DMS53 treated with DMSO at 0.1 percent for 48 hours (cell line): ENCODE measurements around the gene TMED4.
A peak's percentile ranks its signal among the peaks of the same experiment; 100 is the strongest.

Experiments used
- DNase-seq: peaks from one replicate; lab custom pipeline; 2025; ENCODE audit not compliant: unreplicated experiment; lab: John Stamatoyannopoulos, UW

Gene TMED4

DNA sequence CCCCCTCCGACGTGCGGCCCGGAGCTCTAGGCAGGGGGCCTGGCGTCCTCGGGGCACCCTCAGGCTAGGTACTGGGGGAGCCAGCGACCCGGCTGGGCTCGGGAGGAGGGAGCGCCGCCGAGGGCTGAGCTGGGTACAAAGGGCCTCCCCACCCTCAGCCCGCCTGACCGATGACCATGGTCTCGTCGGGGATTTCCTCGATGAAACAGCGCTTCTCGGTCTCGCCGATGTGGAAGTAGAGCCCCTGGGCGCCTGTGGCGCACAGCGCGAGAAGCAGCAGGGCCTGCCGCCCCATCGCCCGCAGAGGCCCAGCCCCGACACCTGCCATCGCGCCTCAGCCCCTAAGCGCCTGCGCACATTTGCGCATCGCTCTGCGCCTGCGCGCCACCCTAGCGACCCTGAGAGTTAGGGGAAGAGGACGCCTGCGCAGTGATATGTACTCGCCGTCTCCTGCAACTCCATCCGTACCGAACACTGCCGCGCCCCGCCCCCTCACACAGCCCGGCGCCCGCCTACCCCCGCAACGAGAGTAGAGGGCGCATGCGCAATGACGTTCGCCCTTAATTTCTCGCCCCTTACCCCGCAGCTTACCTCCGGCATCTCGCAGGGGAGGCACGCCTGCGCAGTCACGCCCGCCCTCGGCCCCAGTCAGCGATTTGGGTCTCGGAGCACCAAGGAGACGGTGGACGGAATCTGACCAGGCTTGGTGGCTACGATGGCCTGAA, at the start of gene TMED4:
Gene TMED4 (minus strand): TSS at position 353 of the 725 bp plus-strand sequence. CDS start 25 bp downstream, at position 328.
- peak; percentile 98 for DNase-seq

DNA sequence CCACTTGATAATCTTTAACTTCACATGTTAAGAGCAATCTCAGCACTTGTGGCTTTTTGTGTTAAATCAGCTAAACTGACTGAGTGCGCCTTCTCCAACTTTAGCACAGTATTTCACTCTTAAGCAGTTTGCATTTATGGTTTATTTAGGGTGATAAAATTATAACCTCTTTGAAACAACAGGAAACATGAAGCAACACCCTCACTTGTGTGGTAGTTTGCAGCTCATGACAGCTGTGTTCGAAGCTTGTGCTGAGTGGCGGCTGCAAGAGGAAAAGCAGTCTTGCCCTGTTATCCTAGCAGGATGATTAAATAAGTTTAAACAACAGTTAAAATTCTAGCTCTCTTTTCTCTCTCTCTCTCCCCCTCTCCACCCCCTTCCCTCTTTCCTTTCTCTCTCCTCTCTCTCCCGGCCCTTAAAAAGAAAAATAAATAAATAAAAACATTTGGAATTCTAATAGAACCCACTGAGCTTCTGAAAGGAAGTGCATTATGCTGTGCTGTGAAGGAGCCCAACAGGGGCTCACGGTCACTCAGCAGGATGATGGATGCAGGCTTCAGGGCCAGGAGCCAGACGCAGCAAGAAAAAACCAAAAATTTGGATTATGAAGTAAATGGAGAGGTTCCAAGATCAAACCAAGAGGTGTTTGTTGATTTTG, 49.6 kb upstream of the TMED4 start:
- no peak for DNase-seq

DNA sequence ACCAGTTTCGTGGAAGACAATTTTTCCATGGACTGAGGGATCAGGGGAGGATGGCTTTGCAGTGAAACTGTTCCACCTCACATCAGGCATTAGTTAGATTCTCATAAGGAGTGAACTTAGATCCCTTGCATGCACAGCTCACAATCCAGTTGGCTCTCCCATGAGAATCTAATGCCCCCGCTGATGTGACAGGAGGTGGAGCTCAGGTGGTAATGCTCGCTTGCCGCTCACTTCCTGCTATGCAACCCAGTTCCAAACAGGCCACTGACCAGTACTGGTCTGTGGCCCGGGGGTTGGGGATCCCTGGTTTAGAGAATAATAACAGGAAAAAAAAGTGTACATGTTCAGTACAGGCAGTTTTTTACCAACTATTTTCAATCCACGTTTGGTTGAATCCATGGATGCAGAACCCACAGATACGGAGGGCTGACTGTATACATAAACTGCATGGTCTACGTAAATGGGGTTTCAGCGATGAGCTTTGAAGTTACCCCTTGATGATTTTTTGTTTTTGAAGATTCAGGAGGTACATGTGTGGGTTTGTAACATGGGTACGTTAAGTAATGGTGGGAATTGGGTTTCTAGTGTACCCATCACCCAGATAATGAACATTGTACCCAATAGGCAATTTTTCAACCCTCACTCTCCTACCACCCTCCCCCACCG, 48.9 kb upstream of the TMED4 start:
- DNase-seq, result no peak

DNA sequence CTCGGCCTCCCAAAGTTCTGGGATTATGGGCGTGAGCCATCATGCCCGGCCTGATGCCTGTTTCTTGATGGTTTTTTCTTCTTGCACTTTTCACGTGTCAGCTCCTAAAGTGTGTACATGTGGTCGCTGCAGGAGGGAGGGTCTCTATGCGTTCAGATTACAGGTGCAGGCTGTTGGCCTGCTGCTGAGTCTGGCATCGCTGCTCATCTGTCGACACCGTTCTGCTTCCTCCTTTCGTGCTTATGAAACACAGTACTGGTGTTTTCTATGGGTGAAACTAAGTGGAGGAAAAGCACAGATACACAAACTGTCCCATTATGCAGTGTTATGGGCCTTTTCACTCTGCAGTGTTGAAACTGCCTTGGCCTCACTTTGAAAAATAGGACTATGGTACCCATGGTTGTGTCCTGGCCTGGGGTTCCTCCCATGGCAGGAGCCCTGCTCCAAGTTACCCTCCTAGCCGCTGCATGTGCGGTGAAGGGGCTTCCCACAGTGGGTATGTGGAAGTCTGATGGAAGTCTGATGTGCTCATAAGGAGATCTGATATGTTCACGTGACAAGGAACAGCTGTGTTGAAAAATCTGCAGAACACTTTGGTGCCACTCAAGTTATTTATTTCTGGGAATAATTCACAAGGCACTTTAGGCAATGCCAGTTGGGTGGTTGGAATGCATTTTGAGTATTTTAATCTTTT, 47.9 kb upstream of the TMED4 start:
- DNase-seq, result no peak

DNA sequence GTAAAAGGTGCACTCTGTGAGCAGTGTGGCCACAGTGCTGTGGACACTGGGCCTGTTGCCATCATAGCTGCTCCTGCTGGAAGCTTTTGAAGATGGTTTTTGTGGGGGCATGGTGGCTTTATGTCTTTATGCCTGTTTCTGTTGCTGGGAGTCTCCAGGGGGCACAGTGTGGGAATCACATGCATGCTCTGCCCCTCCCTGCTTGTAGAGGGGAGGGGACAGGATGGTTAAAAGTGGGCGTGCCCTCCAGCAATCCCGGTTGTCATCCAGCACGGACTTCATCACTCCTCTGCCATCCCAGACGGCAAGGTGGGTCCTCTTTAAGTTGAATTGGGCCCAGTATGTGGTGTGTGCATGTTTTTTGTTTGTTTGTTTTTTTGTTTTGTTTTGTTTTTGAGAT, 44.6 kb upstream of the TMED4 start:
- no peak for DNase-seq

DNA sequence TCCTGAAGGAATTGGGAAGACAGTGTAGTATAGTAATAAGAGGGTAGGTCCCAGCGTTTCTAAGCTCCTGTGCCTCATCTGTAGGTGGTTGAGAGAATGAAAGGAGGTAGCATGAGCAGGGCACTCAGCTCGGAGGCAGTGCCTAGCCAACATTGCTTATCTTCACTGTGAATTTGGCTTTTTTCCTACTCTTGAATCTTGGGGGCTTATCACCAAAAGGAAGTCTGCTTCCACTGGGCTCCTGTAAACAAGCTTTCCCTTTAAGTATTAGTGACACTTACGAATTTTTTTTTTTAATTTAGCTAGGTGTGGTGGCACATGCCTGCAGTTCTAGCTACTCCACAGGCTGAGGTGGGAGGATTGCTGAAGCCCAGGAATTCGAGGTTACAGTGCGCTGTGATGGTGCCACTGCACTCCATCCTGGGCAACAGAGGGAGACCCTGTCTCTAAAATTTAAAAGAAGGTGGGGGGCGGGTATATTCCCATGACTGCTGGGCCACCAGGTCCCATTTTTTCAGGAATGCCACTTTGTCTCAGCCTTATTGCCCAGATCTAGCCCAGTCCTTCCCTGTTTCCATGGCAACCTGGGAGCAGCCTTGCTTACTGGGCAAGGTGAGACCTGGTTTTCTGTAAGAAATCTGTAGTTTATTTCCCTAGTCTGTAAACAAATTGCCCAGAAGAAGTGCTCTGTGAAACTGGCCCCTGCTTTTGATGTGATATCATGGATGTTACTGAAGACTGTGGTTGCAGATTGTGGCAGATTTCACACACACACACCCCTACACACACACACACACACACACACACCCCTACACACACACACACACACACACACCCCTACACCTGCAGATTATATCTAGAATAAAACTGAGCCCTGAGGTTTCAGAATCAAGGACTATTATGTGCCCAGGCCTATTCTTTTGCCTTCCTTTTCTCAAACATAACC, 43.8 kb upstream of the TMED4 start:
- no peak for DNase-seq

DNA sequence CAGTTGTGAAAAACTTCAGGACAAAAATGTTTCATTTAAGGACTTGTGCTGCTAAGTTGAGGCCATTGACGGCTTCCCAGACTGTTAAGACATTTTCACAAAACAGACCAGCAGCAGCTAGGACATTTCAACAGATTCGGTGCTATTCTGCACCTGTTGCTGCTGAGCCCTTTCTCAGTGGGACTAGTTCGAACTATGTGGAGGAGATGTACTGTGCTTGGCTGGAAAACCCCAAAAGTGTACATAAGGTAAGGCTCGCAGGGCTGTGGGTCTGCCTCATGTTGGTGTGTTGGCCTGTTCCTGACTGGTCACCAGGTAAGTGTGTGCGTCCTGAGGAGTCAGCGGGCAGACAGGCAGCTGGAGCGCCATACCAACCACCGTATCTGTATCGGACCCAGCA, 42.3 kb upstream of the TMED4 start:
- no peak for DNase-seq

DNA sequence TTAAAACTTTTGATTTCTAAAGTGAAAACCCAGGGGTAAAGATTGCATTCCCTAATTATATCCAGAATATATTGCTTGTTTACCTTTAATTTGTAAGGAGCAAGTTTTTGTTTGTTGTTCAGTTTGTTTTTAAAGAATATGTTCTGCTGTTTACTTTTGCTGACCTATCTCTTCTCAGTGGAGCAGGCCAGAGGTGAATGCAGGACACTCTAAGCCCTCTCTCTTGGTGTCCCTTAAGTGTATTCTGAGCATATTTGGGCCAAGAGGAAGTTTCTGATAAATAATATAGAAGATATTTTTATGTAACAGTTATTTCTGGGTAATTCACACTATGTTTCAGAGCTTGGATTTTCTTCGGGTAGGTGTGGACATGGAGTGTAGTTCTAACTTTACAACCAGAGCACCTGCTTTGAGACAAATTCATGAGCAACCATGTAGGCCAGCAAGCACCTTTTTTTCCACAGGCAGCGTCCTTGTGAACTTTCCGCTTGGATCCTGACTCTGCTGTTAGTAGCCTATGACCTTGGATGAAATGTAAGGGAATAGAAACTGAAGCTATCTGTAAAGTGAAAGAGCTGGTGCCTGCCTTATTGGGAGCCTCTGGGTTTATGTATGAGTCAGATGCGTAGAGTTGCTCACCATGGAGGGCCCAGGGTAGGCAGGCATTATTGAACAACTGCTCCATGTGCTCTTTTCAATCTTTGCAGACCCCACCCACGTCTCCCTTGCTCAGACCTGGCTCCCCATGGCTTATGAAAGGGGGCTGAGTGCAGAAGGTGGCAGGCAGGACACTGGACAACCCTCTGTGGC, 40.5 kb upstream of the TMED4 start:
- no peak for DNase-seq

DNA sequence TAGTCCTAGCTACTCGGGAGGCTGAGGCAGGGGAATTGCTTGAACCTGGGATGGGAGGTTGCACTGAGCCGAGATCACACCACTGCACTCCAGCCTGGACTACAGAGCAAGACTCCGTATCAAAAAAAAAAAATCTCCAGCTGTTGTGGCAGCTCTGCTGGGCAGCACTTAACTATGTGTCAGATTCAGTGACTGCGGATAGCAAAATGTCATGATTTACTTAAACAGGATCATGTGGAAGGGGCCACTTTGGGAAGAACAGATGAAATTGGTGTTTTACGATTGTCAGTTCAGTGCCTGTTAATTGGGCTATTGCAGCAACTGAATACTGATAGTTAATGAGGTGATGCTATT, 39.7 kb upstream of the TMED4 start:
- DNase-seq, result no peak

DNA sequence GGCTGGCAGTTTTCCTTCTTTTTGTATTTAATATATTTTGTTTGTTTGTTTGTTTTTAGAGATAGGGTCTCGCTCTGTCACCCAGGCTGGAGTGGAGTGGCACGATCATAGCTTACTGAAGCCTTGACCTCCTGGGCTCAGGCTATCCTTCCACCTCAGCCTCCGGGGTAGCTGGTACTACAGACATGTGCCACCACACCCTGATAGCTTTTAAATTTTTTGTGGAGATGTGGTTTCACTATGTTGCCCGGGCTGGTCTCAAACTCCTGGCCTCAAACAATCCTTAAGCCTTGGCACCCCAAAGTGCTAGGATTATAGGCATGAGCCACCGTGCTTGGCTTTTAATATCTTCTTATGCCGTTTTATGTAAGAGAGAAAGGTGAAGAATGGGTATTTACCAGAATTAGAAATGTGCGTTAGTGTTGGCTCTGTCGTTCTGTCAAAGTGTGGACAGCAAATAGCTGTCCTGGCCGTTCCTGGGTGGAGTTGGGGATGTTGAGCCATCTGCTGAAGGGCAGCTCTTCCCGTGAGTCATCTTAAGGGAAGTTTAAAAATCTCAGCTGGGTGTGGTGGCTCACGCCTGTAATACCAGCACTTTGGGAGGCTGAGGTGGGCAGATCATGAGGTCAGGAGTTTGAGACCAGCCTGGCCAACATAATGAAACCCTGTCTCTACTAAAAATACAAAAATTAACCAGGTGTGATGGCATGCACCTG, 39.2 kb upstream of the TMED4 start:
- DNase-seq, result no peak

DNA sequence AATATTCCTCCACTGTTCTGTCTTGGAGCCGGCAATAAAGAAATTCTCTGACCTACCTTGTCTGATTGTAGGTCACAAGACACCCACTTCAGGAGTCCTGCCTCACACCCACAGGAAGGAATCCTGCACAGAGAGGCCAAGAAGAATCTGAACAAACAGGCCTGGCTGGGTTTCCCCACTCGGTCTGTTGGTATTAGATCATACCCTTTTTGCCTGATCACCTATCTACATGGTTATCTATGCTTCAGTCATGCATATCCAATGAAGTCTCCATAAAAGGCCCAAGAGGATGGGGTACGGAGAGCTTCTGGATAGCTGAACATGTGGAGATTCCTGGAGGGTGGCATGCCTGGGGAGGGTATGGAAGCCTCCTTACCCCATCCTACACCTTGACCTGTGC, 36.7 kb upstream of the TMED4 start:
- DNase-seq, result peak; percentile 73

DNA sequence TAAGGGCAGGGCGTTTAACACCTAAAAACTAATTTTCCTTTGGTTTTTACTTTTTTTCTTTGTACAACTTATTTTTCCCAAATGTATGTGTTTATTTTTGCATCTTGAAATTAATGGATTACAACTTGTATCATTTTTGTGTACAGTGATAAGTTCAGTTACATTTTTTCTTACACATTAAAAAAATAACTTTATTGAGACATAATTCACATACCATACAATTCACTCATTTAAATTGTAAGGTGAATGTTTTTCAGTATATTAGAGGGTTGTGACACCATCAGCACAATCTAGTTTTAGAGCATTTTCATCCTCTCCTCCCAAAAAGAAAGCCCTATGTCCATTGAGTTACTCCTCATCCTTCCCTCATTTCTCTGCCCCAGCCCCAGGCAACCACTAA, 36.0 kb upstream of the TMED4 start:
- DNase-seq, result no peak

DNA sequence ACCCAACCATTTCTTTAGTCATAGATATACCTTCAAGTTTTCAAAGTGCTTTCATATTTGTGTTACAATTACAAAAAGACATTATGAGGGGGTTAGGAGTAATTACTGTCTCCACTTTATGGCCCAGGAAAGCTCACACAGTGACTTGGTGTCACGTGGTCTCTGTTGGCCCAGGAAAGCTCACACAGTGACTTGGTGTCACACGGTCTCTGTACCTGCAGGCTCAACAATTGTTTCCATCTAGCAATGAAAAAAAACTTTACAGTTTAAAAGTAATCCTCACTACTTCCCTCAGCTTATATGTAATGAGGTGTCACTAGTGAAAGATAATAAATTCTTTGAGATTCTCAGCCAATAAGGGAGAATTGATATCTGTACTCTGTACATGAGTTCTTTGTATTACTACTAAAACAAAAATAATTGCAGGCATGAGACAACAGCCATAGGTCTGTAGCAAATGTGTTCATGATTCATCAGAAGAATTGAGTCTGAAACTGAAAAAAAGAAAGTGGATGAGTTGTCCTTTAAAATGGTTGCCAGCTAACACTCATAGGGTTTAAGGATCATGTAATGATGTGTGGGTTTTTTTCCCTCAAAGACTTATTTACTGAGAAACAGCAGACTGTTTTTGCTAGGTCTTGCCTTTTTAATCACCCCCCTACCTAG, 35.3 kb upstream of the TMED4 start:
- no peak for DNase-seq

DNA sequence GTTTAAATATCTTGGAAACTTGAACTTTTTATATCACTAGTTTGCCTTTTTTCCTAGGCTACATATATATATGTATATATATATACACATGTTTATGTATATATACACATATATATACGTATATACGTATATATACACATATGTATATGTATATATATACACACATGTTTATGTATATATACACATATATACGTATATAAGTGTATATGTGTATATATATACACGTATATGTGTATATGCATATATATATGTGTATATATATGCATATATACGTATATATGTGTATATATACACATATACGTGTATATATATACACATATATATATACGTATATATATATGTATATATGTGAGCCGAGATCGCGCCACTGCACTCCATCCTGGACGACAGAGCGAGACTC, 34.5 kb upstream of the TMED4 start:
- no peak for DNase-seq

DNA sequence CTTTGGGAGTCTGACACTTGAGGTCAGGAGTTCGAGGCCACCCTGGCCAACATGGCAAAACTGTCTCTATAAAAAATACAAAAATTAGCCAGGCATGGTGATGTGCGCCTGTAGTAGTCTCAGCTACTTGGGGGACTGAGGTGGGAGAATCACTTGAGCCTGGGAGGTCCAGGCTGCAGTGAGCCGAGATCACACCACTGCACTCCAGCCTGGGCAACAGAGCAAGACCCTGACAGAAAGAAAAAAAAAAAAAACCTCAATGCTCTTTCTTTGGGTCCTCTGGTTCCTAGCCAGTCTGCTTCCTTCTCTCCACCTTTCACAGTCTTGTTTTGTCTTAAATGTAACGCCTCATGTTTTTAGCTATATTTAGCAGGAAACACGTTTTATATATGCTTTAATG, 33.8 kb upstream of the TMED4 start:
- no peak for DNase-seq

DNA sequence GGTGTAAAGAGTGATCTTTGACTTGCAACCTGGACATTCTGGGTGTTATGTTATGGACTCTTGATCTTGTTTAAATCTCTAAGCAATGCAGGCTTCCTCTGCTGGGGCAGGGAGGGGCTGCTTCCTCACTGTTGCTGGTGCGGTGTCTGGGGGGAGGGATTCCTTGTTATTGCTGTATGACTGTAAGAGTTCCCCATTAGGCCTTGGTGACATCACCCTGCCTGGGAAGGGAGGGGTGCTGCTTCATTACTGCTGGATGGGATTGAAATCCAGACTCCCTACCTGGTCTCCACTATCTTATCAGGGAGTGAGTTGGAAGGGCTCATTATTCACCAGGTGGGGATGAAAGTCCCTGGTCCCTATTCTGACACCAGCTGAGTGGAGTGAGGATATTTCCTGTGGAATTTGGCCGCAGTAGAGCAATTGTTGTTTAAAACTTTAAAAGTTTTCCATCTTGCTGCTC, 33.1 kb upstream of the TMED4 start:
- no peak for DNase-seq

DNA sequence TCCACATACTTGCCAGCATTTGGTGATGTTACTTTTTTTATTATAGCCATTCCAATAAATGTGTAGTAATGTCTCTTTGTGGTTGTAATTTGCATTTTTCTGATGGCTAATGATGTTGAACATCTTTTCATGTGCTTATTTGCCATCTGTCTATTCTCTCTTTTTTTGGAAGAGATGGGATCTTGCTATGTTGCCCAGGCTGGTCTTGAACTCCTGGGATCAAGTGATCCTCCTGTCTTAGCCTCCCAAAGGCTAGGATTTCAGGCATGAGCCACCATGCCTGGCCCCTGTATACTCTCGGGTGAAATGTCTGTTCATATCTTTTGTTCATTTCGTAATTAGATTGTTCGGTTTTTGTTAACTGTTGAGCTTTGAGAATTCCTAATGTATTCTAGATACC, 27.8 kb upstream of the TMED4 start:
- DNase-seq, result no peak

DNA sequence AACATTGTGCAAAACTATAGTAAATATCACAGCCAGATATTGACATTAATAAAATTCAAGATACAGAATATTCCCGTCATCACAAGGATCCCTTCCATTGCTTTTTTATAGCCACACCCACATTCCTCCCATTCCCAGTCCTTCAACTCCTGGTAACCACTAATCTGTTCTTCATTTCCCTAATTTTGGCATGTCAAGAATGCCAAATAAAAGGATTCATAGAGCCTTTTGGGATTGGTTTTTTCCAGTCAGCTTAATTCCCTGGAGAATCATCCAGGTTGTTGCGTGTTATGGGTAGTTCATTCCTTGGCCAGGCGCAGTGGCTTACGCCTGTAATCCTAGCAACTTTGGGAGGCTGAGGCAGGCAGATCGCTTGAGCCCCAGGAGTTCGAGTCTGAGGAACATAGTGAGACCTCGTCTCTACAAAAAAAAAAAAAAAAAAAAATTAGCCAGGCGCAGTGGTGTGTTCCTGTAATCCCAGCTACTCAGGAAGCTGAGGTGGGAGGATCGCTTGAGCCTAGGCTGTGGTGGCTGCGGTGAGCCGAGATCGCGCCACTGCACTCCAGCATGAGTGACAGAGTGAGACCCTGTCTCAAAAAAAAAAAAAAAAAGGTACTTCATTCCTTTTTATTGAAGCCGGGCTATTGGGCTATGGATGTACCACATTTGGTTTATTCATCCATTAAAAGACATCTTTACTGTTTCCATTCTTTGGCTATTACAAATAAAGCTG, 27.1 kb upstream of the TMED4 start:
- no peak for DNase-seq
